Stomach (tissue), 4 donors: Measurements from ENCODE around the gene ERN1.

Experiments used
- CTCF ChIP-seq, 7 experiments: fragments of 450-650 bp in 4 of 7; fragments of 200-600 bp in 3 of 7; sonication (generic) in 3 of 7; IDR thresholded peaks; one replicate each; pipeline ENCODE4 v1.5.1; 2016 to 2019; ENCODE audit warnings: antibody characterized with exemption in 7 of 7, control low read depth in 2 of 7, mild to moderate bottlenecking in 1 of 7
- EP300 ChIP-seq: sonication (generic); formaldehyde crosslinking; IDR thresholded peaks from one replicate; pipeline ENCODE4 v1.6.1; 2017; ENCODE audit warnings: antibody characterized with exemption
- POLR2A ChIP-seq, 4 donors: fragments of 450-650 bp; IDR thresholded peaks; one replicate each; pipeline ENCODE4 v1.6.1; 2016; ENCODE audit warnings: antibody characterized with exemption in 4 of 4, control low read depth in 2 of 4, mild to moderate bottlenecking in 1 of 4, moderate library complexity in 1 of 4
- POLR2AphosphoS5 ChIP-seq, 3 donors: sonication (generic); formaldehyde crosslinking; IDR thresholded peaks; one replicate each; pipeline ENCODE4 v1.6.1; 2016; ENCODE audit warnings: antibody characterized with exemption in 3 of 3

GRCh38 chr17:64162554-64162953 is 32.6 kb upstream of the ERN1 start:
- TF ChIP-seq POLR2AphosphoS5 (IDR thresholded peaks at IDR 0.05) (no peak), CTCF (IDR thresholded peaks at IDR 0.05) (no peak), POLR2A (IDR thresholded peaks at IDR 0.05) (no peak), EP300 (no peak)
